Left renal pelvis (tissue), 4 donors: ENCODE data around the gene MICAL3. TPM values are rescaled to one million over a fixed set of nuclear protein-coding genes. Genes with fewer than 3 reads are reported as not detected.
"Not testable (repeated sequence)": the region's sequence is repeated elsewhere in the genome, so short reads cannot be mapped to it uniquely, and the experiment has no call there.

Experiments
- DNase-seq, 4 donors: peaks; one replicate each; pipeline ENCODE4 v3.0.0-alpha.2; 2013; ENCODE audit warnings: low read depth in 4 of 4, low spot score in 3 of 4
- polyA plus RNA-seq, 4 donors: library from polyadenylated mRNA; unstranded; fragments of 120-200 nt; gene quantifications; one replicate each; pipeline ENCODE4 v1.2.1, GENCODE V29; 2013; ENCODE audit not compliant: insufficient read length in 4 of 4

The MICAL3 gene
- polyA plus RNA-seq, 4 donors = 20.7 to 37.1 (median 34.1) TPM

- DNase-seq = no peak
Observed at GRCh38 chr22:18034076-18034475, 9.7 kb upstream of the MICAL3 start.

DNA sequence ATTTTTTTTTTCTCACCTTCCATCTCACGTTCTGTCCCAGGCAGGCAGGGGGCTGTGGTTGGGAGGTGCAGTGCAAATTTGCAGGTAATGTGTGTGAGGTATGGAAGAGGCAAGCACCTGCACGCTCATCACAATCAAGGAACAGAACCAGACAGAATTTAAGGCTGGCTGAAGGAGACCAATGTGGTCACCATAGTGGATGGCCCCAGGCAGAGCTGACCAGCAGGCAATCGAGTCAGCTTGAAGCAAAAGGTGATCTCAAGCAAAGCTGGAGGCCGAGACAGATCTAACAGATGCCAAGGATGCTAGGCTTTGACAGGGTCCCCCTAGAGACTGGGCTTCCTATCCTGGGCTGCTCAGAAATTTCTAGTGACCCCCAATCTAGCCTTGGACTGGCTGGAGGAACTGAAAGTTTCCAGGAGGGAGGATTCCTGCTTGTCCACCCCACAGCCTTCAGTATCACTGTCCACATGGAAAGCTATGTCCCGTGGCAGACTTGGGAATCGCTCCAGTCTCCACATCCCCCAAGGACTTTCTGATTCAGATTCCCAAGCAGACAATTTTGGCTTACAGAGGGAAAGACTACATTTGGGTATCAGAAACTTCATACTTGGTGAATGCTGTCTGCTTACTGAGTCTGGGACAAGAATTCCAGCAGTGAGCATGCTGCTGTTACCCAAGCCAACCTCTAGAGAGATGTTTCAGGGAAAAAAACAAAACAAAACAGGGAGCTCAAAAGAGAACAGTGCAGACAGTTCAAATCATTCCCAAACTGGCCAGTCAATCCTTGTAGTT, 9.0 kb upstream of the MICAL3 start:
- no peak for DNase-seq

- DNase-seq = no peak
Observed at GRCh38 chr22:18032455-18033101, 8.2 kb upstream of the MICAL3 start.

GRCh38 chr22:18031695-18032454, 7.5 kb upstream of the MICAL3 start:
- no peak for DNase-seq

GRCh38 chr22:18029686-18030267, 5.4 kb upstream of the MICAL3 start:
- DNase-seq = no peak

GRCh38 chr22:18028817-18029527, 4.6 kb upstream of the MICAL3 start:
- DNase-seq = no peak

- DNase-seq = not testable (repeated sequence)
Observed at GRCh38 chr22:18025898-18026297, 1.5 kb upstream of the MICAL3 start.

- no peak for DNase-seq
Observed at GRCh38 chr22:18024956-18025720, 777 bp upstream of the MICAL3 start.

DNA sequence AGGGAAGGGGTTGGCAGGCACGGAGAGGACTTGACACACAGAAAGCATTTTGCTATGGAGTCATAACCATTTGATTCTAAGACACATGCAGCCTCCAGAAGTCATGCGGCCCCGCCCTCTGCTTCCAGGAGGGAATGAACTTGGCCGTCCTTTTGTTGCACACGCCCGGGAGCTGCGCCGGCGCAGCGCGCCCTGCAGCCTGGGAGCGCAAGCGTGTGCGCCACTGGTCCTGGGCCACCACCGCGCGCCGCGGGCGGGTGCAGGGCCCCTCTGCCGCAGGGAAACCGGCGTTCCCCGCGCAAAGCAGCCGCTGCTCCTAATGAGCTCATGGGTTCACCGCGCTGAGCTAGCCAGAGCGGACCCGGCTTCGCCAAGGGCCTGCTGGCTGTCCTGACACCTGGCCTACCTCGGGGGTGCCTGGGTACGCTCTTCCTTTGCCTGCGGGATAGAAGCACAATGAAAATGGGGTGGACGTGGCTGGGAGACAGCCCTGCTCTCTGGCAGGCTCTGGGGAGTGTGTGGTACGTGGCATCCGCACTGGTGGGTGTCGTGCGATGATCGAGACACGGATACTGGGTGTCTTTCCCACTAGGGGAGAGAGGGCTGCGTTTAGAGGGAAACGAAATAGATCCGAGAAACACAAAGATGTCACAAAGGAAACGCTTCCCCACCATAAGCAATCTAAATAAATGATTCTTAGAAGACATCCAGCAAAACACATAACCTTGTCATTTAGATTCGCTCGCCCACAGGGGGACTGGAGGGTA, 669 bp downstream of the MICAL3 start:
- peak in 2 of 4 donors; percentile 39 to 42 for DNase-seq

DNA sequence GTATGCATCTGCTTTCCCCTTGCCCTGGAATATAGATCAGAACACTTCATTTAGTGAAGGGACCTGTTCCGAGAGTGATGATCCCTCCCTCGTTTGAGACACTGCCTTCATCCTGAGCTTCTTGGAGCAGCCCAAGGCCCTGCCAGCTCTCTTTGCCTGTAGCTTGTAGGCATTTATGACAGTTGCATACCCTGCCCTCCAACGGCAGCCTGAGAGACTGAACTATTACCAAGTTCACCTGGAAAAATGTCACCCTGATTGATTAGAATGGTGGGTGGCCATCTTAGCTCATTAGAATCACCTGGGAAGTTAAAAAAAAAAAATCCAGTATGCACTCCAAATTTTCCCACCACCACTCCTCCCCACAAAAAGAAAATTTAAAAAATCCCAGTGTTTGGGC, 1.5 kb downstream of the MICAL3 start:
- no peak for DNase-seq

GRCh38 chr22:18021431-18021830, 2.9 kb downstream of the MICAL3 start:
- DNase-seq = no peak

DNA sequence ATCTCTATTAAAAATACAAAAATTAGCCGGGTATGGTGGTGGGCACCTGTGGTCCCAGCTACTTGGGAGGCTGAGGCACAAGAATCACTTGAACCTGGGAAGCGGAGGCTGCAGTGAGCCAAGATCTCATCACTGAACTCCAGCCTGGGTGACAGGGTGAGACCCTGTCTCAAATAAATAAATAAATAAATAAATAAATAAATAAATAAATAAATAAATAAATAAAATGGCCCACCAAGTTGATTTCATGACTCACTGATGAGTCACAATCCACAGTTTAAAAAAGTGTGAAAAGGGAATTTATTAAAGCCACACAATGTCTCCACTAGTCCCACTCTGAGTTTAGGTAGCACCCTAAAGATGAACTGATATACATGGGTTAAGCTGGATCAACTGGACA, 3.6 kb downstream of the MICAL3 start:
- DNase-seq = not testable (repeated sequence)

GRCh38 chr22:18013947-18014346, 10.4 kb downstream of the MICAL3 start:
- no peak for DNase-seq

DNA sequence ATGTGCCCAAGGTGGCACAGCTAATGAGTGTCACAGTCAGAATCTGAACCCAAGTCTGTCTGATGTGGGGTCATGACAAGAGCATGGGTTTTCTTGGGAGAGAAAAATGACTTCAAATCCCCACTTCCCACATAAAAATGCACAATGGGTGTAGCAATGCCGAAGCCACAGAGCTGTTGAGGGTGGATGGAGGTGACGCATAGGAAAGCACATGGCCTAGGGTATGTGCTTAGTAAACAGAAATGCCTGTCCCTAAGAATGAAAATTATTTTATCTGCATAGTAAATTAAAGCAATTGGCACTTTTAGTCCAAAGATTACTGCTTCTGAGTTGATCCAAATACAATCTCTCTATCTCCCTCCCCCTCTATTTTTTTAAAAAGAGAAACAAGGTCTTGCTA, 10.9 kb downstream of the MICAL3 start:
- DNase-seq = no peak

GRCh38 chr22:18012531-18012930, 11.8 kb downstream of the MICAL3 start:
- no peak for DNase-seq

DNA sequence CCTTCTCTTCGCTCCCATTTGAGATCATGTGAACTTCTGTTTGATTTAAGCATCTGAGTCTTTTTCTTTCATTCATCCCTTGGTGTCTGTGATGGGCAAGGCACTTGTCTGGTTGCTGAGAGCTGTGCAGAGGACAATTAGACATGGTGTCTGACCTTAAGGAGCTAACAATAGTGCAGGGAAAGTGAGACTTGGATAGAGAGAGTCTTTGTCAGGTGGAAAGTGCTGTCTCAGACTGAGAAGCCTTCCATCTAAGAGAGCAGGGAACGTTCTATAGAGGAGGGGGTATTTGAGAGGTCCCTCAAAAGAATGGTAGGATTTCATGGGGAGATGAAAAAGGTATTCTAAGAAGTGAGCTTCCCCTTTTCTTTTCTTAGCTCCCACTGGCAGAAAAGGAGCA, 14.1 kb downstream of the MICAL3 start:
- DNase-seq = no peak

- no peak for DNase-seq
Observed at GRCh38 chr22:18008136-18008535, 16.2 kb downstream of the MICAL3 start.

DNA sequence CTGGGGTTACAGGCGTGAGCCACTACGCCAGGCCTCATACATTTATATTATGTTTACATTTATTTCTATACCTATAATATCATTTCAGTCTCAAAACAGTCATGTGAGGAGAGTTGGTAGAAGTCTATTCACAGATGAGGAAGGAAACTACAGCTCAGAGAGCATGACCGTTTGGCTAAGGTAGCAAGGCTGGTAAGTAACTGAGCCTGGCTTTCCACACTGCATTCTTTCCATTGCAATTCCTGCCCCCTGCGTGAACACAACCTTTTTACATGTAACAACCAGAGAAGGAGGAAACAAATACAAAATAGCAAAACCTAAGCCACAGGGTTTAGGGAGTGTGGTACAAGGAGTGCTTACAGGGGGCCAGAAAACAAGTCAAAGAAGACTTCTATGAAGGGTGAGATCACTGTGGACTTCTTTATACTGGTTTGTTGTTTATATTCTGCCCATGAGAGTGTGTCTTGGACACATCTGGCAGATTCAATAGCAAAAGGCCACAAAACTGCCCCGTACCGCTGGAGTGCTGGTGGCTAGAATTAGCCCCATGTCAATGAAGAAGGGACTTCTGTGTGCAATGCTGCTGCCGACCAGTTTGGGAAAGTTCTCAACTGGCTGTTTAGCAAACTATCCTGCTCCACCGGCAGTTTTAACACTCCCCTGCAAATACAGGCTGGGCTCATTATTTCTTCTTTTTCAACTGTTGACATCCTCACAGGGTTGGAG, 19.0 kb downstream of the MICAL3 start:
- DNase-seq = no peak
